Measurements from ENCODE around the gene WWP2. TPM values are rescaled to one million over a fixed set of nuclear protein-coding genes. Genes with fewer than 3 reads are reported as not detected.

WWP2 gene
- total RNA-seq, 1 experiment from 2014 or later = 40.2 TPM

DNA sequence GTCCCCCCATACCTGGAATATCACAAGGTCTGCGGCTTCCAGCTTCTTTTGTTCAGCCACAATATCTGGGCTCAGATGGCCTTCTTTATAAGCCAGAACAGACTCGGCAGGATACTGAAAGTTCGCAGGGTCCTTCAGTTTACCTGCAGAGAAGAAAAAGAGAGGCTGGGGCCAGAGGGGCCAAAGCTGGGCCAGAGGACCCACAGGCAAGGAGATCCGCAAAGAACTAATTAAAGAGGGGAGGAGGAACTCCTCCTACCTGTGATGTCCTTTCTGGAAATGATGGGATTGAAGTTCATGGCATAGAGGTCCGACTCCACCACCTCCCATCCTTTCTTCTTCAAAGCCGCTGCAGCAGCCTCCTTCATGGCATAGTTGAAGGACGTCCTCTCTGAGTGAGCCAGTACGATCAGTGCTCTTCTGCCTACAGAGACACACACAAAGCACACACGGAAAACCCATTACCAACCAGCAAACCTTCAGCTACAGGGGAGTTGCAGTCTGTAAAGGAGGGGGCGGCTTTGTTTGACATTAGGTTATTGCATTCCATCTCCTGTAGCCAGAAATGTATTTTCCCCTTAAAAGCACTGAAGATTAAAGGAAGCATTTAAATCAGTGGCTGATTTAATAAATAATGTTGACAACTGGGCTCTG, 43.9 kb upstream of the WWP2 start:
- Histone ChIP-seq H4K8ac (replicated peaks; ENCODE audit: insufficient read length, low read depth, low read length) (no peak overlapping the region), H3K9me3 (ENCODE audit: control insufficient read depth, low read depth, low read length) (no peaks in the 10 kb centered on the region), H4K91ac (ENCODE audit: insufficient read length, low read depth, low read length) (no peak overlapping the region), H2BK120ac (ENCODE audit: low read depth, low read length, poor library complexity, severe bottlenecking) (no peak overlapping the region), H3K79me2 (ENCODE audit: insufficient read depth, low read length) (no peaks in the 10 kb centered on the region), H4K20me1 (ENCODE audit: control insufficient read depth, insufficient read depth, insufficient read length) (no peaks in the 10 kb centered on the region), H3K9ac (ENCODE audit: extremely low read depth, insufficient read length, low read length) (no peak overlapping the region), H3T11ph (ENCODE audit: low read length) (no peak overlapping the region), H3K27me3 (ENCODE audit: insufficient read depth, low read length) (no peaks in the 10 kb centered on the region), H3K4me1 (ENCODE audit: insufficient read depth, low read length) (no peaks in the 10 kb centered on the region), H2AFZ (ENCODE audit: low read length) (no peak overlapping the region), H4K5ac (ENCODE audit: insufficient read length, low read depth, low read length) (no peak overlapping the region), H2BK20ac (ENCODE audit: low read depth, low read length, poor library complexity, severe bottlenecking) (no peak overlapping the region), H2BK15ac (ENCODE audit: low read depth, low read length) (no peak overlapping the region), H3K14ac (ENCODE audit: insufficient read depth, low read length) (no peak overlapping the region), H3K18ac (ENCODE audit: insufficient read length, low read depth, low read length) (no peak overlapping the region), H3K56ac (ENCODE audit: insufficient read length, low read depth, low read length) (no peak overlapping the region), H3K4me2 (ENCODE audit: insufficient read depth, insufficient read length, low read length) (no peak overlapping the region), H2AK5ac (ENCODE audit: insufficient read length, low read length) (no peak overlapping the region), H3K79me1 (ENCODE audit: insufficient read depth, low read depth, low read length, poor library complexity, severe bottlenecking) (no peaks in the 10 kb centered on the region), H3K23ac (ENCODE audit: insufficient read length, low read depth, low read length) (no peak overlapping the region), H2BK5ac (ENCODE audit: insufficient read length, low read length) (no peak overlapping the region), H3K23me2 (ENCODE audit: insufficient read length, low read depth, low read length, poor library complexity, severe bottlenecking) (no peaks in the 10 kb centered on the region), H3K27ac (ENCODE audit: insufficient read length, low read depth, low read length) (no peak overlapping the region), H2BK12ac (ENCODE audit: insufficient read length, low read depth, low read length) (no peak overlapping the region), H3K4ac (ENCODE audit: low read depth, low read length) (no peak overlapping the region)
- H3K27ac Mint-ChIP-seq = peak overlapping the region in 1 of 3 experiments; percentile 61; a peak in 2 of 7 replicates
- H3K36me3 Mint-ChIP-seq (ENCODE audit: insufficient read depth in 1 of 3, low read depth in 3 of 3) = peaks cover 2 to 40% (median 22%) of the 10 kb centered on the region in 3 experiments; a peak in 6 of 7 replicates
- H3K27me3 Mint-ChIP-seq (ENCODE audit: low read depth) = no peaks in the 10 kb centered on the region
- H3K4me1 Mint-ChIP-seq = peaks cover 3 to 8% of the 10 kb centered on the region in 2 experiments; a peak in 3 of 4 replicates
- TF ChIP-seq, protein P1, sequence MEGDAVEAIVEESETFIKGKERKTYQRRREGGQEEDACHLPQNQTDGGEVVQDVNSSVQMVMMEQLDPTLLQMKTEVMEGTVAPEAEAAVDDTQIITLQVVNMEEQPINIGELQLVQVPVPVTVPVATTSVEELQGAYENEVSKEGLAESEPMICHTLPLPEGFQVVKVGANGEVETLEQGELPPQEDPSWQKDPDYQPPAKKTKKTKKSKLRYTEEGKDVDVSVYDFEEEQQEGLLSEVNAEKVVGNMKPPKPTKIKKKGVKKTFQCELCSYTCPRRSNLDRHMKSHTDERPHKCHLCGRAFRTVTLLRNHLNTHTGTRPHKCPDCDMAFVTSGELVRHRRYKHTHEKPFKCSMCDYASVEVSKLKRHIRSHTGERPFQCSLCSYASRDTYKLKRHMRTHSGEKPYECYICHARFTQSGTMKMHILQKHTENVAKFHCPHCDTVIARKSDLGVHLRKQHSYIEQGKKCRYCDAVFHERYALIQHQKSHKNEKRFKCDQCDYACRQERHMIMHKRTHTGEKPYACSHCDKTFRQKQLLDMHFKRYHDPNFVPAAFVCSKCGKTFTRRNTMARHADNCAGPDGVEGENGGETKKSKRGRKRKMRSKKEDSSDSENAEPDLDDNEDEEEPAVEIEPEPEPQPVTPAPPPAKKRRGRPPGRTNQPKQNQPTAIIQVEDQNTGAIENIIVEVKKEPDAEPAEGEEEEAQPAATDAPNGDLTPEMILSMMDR (conservative IDR thresholded peaks at IDR 0.05) = no peak
- no CpG with 5 or more reads among the region's 10 CpGs for WGBS (ENCODE audit: extremely low coverage, insufficient read length, low lambda C conversion rate)
- H3K9me3 Mint-ChIP-seq = no peaks in the 10 kb centered on the region
- H3K4me3 Mint-ChIP-seq = no peak overlapping the region
- no peak for DNase-seq

All from H9 (cell line).